IMR-90 (cell line): ENCODE data around the gene RAMP3. TPM values are rescaled to one million over a fixed set of nuclear protein-coding genes. Genes with fewer than 3 reads are reported as not detected.

Experiments used
- ATAC-seq: fragments of 200-7000 bp; cut with Tn5 transposase; 2 replicates; pipeline ENCODE4 v1.9.1; 2020; ENCODE audit warnings: low read depth, mild to moderate bottlenecking, moderate library complexity
- BruUV-seq: library from RNA; stranded (reverse); fragments of 400-500 nt; replicated peaks from 2 replicates; lab custom pipeline; 2021; lab: Mats Ljungman, UMichigan
- CTCF ChIA-PET: fragments of 300-600 bp; formaldehyde crosslinking; extraction: SDS; loops from one replicate; lab custom pipeline; 2021; ENCODE audit warnings: antibody characterized with exemption; lab: Yijun Ruan, JAX
- POLR2A ChIA-PET: fragments of 300-600 bp; sonication (Branson Sonifier 250); formaldehyde crosslinking; loops from one replicate; lab custom pipeline; 2022; ENCODE audit warnings: antibody characterized with exemption; ENCODE audit not compliant: unreplicated experiment; lab: Charles Lee
- DNase-seq: peaks from one replicate; pipeline ENCODE4 v3.0.0; 2013
- H2AFZ ChIP-seq: replicated peaks from 2 replicates; pipeline ENCODE3; 2013; ENCODE audit warnings: low read length, mild to moderate bottlenecking; ENCODE audit not compliant: poor library complexity
- H2AK5ac ChIP-seq: 2 replicates; pipeline ENCODE4 v1.6.1; 2013; ENCODE audit warnings: low read depth, low read length, inconsistent platforms
- H2AK9ac ChIP-seq: replicated peaks from 2 replicates; pipeline ENCODE3; 2013; ENCODE audit warnings: mild to moderate bottlenecking, low read depth, low read length, moderate library complexity; ENCODE audit not compliant: poor library complexity
- H2BK120ac ChIP-seq: 2 replicates; pipeline ENCODE4 v1.6.1; 2013; ENCODE audit warnings: low read depth, low read length, inconsistent platforms
- H2BK15ac ChIP-seq: 3 replicates; pipeline ENCODE4 v1.6.1; 2013; ENCODE audit warnings: low read depth, low read length, inconsistent platforms
- H2BK20ac ChIP-seq: 2 replicates; pipeline ENCODE4 v1.6.1; 2013; ENCODE audit warnings: low read depth, mild to moderate bottlenecking, inconsistent platforms, low read length, moderate library complexity
- H2BK5ac ChIP-seq: 2 replicates; pipeline ENCODE4 v1.6.1; 2013; ENCODE audit warnings: mild to moderate bottlenecking, low read depth, low read length, inconsistent platforms; ENCODE audit not compliant: poor library complexity, severe bottlenecking
- H3K14ac ChIP-seq: replicated peaks from 2 replicates; pipeline ENCODE4 v1.6.1; 2013; ENCODE audit warnings: low read depth, low read length, inconsistent platforms
- H3K18ac ChIP-seq: 2 replicates; pipeline ENCODE4 v1.6.1; 2013; ENCODE audit warnings: low read depth, low read length, control low read depth
- H3K23ac ChIP-seq: 2 replicates; pipeline ENCODE4 v1.6.1; 2013; ENCODE audit warnings: low read depth, low read length, inconsistent platforms
- H3K27ac ChIP-seq: 2 replicates; pipeline ENCODE4 v1.5.1; 2013; ENCODE audit warnings: mild to moderate bottlenecking, control low read depth, low read length; ENCODE audit not compliant: insufficient read depth
- H3K27me3 ChIP-seq: 2 replicates; pipeline ENCODE4 v1.6.1; 2013; ENCODE audit warnings: low read length; ENCODE audit not compliant: control insufficient read depth, insufficient read depth
- H3K36me3 ChIP-seq: 2 replicates; pipeline ENCODE4 v1.6.1; 2013; ENCODE audit warnings: low read length, mixed read lengths; ENCODE audit not compliant: control insufficient read depth, insufficient read depth
- H3K4ac ChIP-seq: 2 replicates; pipeline ENCODE4 v1.6.1; 2013; ENCODE audit warnings: low read depth, low read length, inconsistent platforms
- H3K4me1 ChIP-seq: 2 replicates; pipeline ENCODE4 v1.6.1; 2013; ENCODE audit warnings: low read length, mixed read lengths; ENCODE audit not compliant: control insufficient read depth, insufficient read depth
- H3K4me2 ChIP-seq: 2 replicates; pipeline ENCODE4 v1.6.1; 2013; ENCODE audit warnings: low read depth, mild to moderate bottlenecking, control low read depth, low read length, moderate library complexity
- H3K4me3 ChIP-seq: 2 replicates; pipeline ENCODE4 v1.5.1; 2013; ENCODE audit warnings: low read depth, mild to moderate bottlenecking, control low read depth, low read length, moderate library complexity; ENCODE audit not compliant: insufficient read depth
- H3K56ac ChIP-seq: 2 replicates; pipeline ENCODE4 v1.6.1; 2013; ENCODE audit warnings: low read length, inconsistent platforms; ENCODE audit not compliant: insufficient read depth; ENCODE audit errors: extremely low read depth
- H3K79me1 ChIP-seq, 2 experiments: 2 replicates each; pipeline ENCODE4 v1.6.1; 2013; ENCODE audit warnings: low read length in 2 of 2, inconsistent platforms in 1 of 2, low read depth in 1 of 2
- H3K9ac ChIP-seq: 2 replicates; pipeline ENCODE4 v1.6.1; 2013; ENCODE audit warnings: low read depth, low read length, control low read depth
- H3K9me1 ChIP-seq: 2 replicates; pipeline ENCODE4 v1.6.1; 2013; ENCODE audit warnings: low read length, inconsistent platforms; ENCODE audit not compliant: insufficient read depth
- H3K9me3 ChIP-seq: 2 replicates; pipeline ENCODE4 v1.6.1; 2013; ENCODE audit warnings: low read length; ENCODE audit not compliant: control insufficient read depth, insufficient read depth
- H4K20me1 ChIP-seq: 2 replicates; pipeline ENCODE4 v1.6.1; 2013; ENCODE audit warnings: low read length, inconsistent platforms; ENCODE audit not compliant: insufficient read depth
- H4K5ac ChIP-seq: 2 replicates; pipeline ENCODE4 v1.6.1; 2013; ENCODE audit warnings: mild to moderate bottlenecking, low read depth, low read length, control low read depth
- H4K8ac ChIP-seq, 2 experiments: 2 replicates each; pipeline ENCODE4 v1.6.1; 2013; ENCODE audit warnings: low read depth in 2 of 2, low read length in 2 of 2, control low read depth in 1 of 2, inconsistent platforms in 1 of 2
- H4K91ac ChIP-seq: 2 replicates; pipeline ENCODE4 v1.6.1; 2013; ENCODE audit warnings: low read depth, low read length, inconsistent platforms; ENCODE audit not compliant: insufficient read depth
- BHLHE40 ChIP-seq: fragments of 150-350 bp; IDR thresholded peaks from 2 replicates; pipeline ENCODE4 v1.6.1; 2016; ENCODE audit warnings: mild to moderate bottlenecking, low read depth, low read length
- CEBPB ChIP-seq: IDR thresholded peaks from 2 replicates; pipeline ENCODE4 v1.6.1; 2012; ENCODE audit warnings: low read depth, low read length, improper control_type of control experiment
- CHD1 ChIP-seq: IDR thresholded peaks from 2 replicates; pipeline ENCODE4 v1.6.1; 2012; ENCODE audit warnings: low read depth, low read length, improper control_type of control experiment
- FOS ChIP-seq: fragments of 150-350 bp; IDR thresholded peaks from 2 replicates; pipeline ENCODE4 v1.6.1; 2016; ENCODE audit warnings: low read depth, low read length
- MAFK ChIP-seq: IDR thresholded peaks from 2 replicates; pipeline ENCODE4 v1.6.1; 2012; ENCODE audit warnings: low read depth, low read length, improper control_type of control experiment
- MAZ ChIP-seq: IDR thresholded peaks from 2 replicates; pipeline ENCODE4 v1.6.1; 2012; ENCODE audit warnings: low read depth, mild to moderate bottlenecking, low read length, improper control_type of control experiment, moderate library complexity, borderline replicate concordance
- MXI1 ChIP-seq: IDR thresholded peaks from 2 replicates; pipeline ENCODE4 v1.6.1; 2012; ENCODE audit warnings: low read depth, mild to moderate bottlenecking, low read length, moderate library complexity, borderline replicate concordance
- NFE2L2 ChIP-seq: fragments of 150-350 bp; IDR thresholded peaks from 2 replicates; pipeline ENCODE4 v1.6.1; 2016; ENCODE audit warnings: low read depth, mild to moderate bottlenecking, low read length
- POLR2A ChIP-seq: IDR thresholded peaks from 2 replicates; pipeline ENCODE4 v1.6.1; 2012; ENCODE audit warnings: mild to moderate bottlenecking, low read depth, low read length
- RAD21 ChIP-seq: IDR thresholded peaks from 2 replicates; pipeline ENCODE4 v1.6.1; 2012; ENCODE audit warnings: low read length, improper control_type of control experiment
- RCOR1 ChIP-seq: IDR thresholded peaks from 2 replicates; pipeline ENCODE4 v1.6.1; 2012; ENCODE audit warnings: mild to moderate bottlenecking, low read length, improper control_type of control experiment; ENCODE audit not compliant: insufficient replicate concordance
- RFX5 ChIP-seq: IDR thresholded peaks from 2 replicates; pipeline ENCODE4 v1.8.0; 2012; ENCODE audit warnings: low read depth, mild to moderate bottlenecking, low read length, moderate library complexity
- SMC3 ChIP-seq: fragments of 150-350 bp; IDR thresholded peaks from 2 replicates; pipeline ENCODE4 v1.6.1; 2016; ENCODE audit warnings: low read depth, mild to moderate bottlenecking, antibody characterized with exemption, low read length, moderate library complexity
- WGBS, 2 experiments: methylation state at CpG; one replicate each; pipeline versions ENCODE4 v1.1.5 to v1.1.7; 2013; ENCODE audit warnings: missing lambda C conversion rate in 2 of 2; ENCODE audit not compliant: insufficient read length in 1 of 2; ENCODE audit errors: extremely low coverage in 2 of 2; 5-methylcytosine and 5-hydroxymethylcytosine counted together
- dilution Hi-C: fragments of 300-500 bp; cut with HindIII; formaldehyde crosslinking; loops from one replicate; pipeline ENCODE4 v1.14.3; 2018; ENCODE audit warnings: low sequenced_read_pairs; ENCODE audit not compliant: unreplicated experiment
- in situ Hi-C: fragments of 300-500 bp; cut with MboI; formaldehyde crosslinking; loops from 3 replicates; pipeline ENCODE4 v1.14.3; 2019; ENCODE audit warnings: low sequenced_read_pairs, inconsistent platforms, mixed read lengths
- intact Hi-C: fragments of 100-400 bp; cut with micrococcal nuclease; formaldehyde crosslinking; loops from 2 replicates; pipeline ENCODE4 v1.10.0; 2022
- polyA plus RNA-seq, 3 experiments: library from polyadenylated mRNA; depleted of rRNA; stranded (reverse); fragments of >200 nt; gene quantifications; 2 replicates each; pipeline ENCODE4 v1.2.3, GENCODE V29; 2012; ENCODE audit warnings: low replicate concordance in 1 of 3
- total RNA-seq: library from RNA; depleted of rRNA; stranded (reverse); fragments of >200 nt; gene quantifications from 2 replicates; pipeline ENCODE4 v1.2.3, GENCODE V29; 2012
- TF ChIP-seq, protein P1 (sequence below): fragments of 150-350 bp; IDR thresholded peaks from 2 replicates; pipeline ENCODE4 v1.6.1; 2016; ENCODE audit warnings: low read depth, mild to moderate bottlenecking, low read length, moderate library complexity, borderline replicate concordance
- TF ChIP-seq, protein P2 (sequence below): conservative IDR thresholded peaks from 2 replicates; pipeline ENCODE4 v1.5.1; 2012; ENCODE audit warnings: mild to moderate bottlenecking, low read depth, low read length, improper control_type of control experiment
- TF ChIP-seq, protein P3 (sequence below): fragments of 150-350 bp; IDR thresholded peaks from 2 replicates; pipeline ENCODE4 v1.6.1; 2017; ENCODE audit warnings: mild to moderate bottlenecking, antibody characterized with exemption, low read length, low read depth

Gene RAMP3
- total and polyA plus RNA-seq, 2 of the 4 experiments (the other 2 are of a cell fraction) = not detected

DNA sequence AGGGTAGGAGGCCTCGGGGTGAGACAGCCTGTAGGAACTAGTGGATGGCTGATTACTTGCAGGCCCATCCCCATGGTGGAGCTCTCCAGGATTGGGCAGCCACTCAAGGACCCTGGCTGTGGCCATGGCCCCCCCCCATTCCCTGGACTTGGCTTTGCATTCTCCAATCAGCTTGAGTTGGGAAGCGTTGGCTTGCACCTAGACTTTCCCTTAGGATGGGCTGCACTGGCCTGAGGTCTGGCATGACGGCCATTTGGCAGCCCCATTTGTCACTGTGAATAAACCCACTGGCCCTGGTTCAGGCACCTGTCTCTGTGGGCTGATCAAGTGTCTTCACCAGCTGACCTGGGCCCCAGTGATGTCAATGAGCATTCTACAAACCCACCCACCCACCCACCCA, 41.4 kb downstream of the RAMP3 start:
- H3K14ac ChIP-seq = no peak overlapping the region
- H3K4me2 ChIP-seq = no peak overlapping the region
- no peaks in the 10 kb centered on the region for H3K9me3 ChIP-seq
- ChIA-PET POLR2A (no interaction called here), CTCF (no interaction called here)
- peaks cover 3% of the 10 kb centered on the region; the same call in 1 of the 2 replicates for H3K4me1 ChIP-seq
- H3K36me3 ChIP-seq = no peaks in the 10 kb centered on the region
- no peak overlapping the region for H3K9ac ChIP-seq
- no peak overlapping the region for H4K5ac ChIP-seq
- H4K8ac ChIP-seq = no peak overlapping the region
- no peak overlapping the region for H4K91ac ChIP-seq
- H2BK20ac ChIP-seq = no peak overlapping the region
- H3K27me3 ChIP-seq = peaks cover 14% of the 10 kb centered on the region
- no peak overlapping the region for H2BK15ac ChIP-seq
- no peaks in the 10 kb centered on the region for H3K79me1 ChIP-seq
- no peak for TF ChIP-seq POLR2A
- TF ChIP-seq NFE2L2 = no peak
- TF ChIP-seq, protein P1, sequence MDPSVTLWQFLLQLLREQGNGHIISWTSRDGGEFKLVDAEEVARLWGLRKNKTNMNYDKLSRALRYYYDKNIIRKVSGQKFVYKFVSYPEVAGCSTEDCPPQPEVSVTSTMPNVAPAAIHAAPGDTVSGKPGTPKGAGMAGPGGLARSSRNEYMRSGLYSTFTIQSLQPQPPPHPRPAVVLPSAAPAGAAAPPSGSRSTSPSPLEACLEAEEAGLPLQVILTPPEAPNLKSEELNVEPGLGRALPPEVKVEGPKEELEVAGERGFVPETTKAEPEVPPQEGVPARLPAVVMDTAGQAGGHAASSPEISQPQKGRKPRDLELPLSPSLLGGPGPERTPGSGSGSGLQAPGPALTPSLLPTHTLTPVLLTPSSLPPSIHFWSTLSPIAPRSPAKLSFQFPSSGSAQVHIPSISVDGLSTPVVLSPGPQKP = no peak
- no peak for TF ChIP-seq MAFK
- TF ChIP-seq RCOR1 = no peak
- TF ChIP-seq CEBPB = no peak
- TF ChIP-seq, protein P2, sequence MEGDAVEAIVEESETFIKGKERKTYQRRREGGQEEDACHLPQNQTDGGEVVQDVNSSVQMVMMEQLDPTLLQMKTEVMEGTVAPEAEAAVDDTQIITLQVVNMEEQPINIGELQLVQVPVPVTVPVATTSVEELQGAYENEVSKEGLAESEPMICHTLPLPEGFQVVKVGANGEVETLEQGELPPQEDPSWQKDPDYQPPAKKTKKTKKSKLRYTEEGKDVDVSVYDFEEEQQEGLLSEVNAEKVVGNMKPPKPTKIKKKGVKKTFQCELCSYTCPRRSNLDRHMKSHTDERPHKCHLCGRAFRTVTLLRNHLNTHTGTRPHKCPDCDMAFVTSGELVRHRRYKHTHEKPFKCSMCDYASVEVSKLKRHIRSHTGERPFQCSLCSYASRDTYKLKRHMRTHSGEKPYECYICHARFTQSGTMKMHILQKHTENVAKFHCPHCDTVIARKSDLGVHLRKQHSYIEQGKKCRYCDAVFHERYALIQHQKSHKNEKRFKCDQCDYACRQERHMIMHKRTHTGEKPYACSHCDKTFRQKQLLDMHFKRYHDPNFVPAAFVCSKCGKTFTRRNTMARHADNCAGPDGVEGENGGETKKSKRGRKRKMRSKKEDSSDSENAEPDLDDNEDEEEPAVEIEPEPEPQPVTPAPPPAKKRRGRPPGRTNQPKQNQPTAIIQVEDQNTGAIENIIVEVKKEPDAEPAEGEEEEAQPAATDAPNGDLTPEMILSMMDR = no peak
- TF ChIP-seq, protein P3, sequence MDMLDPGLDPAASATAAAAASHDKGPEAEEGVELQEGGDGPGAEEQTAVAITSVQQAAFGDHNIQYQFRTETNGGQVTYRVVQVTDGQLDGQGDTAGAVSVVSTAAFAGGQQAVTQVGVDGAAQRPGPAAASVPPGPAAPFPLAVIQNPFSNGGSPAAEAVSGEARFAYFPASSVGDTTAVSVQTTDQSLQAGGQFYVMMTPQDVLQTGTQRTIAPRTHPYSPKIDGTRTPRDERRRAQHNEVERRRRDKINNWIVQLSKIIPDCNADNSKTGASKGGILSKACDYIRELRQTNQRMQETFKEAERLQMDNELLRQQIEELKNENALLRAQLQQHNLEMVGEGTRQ = no peak
- TF ChIP-seq MAZ = no peak
- TF ChIP-seq RAD21 = no peak
- TF ChIP-seq RFX5 = no peak
- TF ChIP-seq BHLHE40 = no peak
- TF ChIP-seq FOS = no peak
- TF ChIP-seq SMC3 = no peak
- TF ChIP-seq CHD1 = no peak
- no peak for TF ChIP-seq MXI1
- no peak overlapping the region for H2AK5ac ChIP-seq
- intact Hi-C loops = no loop called here
- H3K9me1 ChIP-seq = no peaks in the 10 kb centered on the region
- in situ Hi-C loops = no loop called here
- no peak for DNase-seq
- no peak overlapping the region for H3K56ac ChIP-seq
- no peak overlapping the region for H2BK5ac ChIP-seq
- no peak overlapping the region for H3K23ac ChIP-seq
- H3K4me3 ChIP-seq = no peak overlapping the region
- no peak overlapping the region for H3K18ac ChIP-seq
- no peaks in the 10 kb centered on the region for H4K20me1 ChIP-seq
- ATAC-seq = no peak
- H2AK9ac ChIP-seq = no peak overlapping the region
- no peak overlapping the region for H2AFZ ChIP-seq
- no peak overlapping the region for H3K27ac ChIP-seq
- H2BK120ac ChIP-seq = no peak overlapping the region
- BruUV-seq = no TSS peak
- WGBS, 2 experiments = 53% methylated on average over 2 of the region's 3 CpGs; no CpG with 5 or more reads in 1 of the 2 experiments
- no peak overlapping the region for H3K4ac ChIP-seq
- dilution Hi-C loops = no loop called here
